Natural killer cell (primary cell): ENCODE data around the gene RAB40C. TPM values are rescaled to one million over a fixed set of nuclear protein-coding genes. Genes with fewer than 3 reads are reported as not detected.

Source experiments
- ATAC-seq, 3 donors: fragments of 150-1000 bp in 2 of 3; fragments of 200-7000 bp in 1 of 3; cut with Tn5 transposase; 1 replicate in 1 of 3; 2 replicates in 2 of 3; pipeline ENCODE4 v1.10.0; 2021; ENCODE audit warnings: mild to moderate bottlenecking in 2 of 3, moderate library complexity in 2 of 3
- DNase-seq, 2 donors: peaks; one replicate each; pipeline versions ENCODE4 v3.0.0 to v3.0.0-alpha.2; 2013 to 2021; ENCODE audit warnings: mixed read lengths in 1 of 2
- H3K27ac ChIP-seq: one replicate; pipeline ENCODE4 v1.5.1; 2013; ENCODE audit warnings: mild to moderate bottlenecking, low read length
- H3K27me3 ChIP-seq: one replicate; pipeline ENCODE4 v1.6.1; 2013; ENCODE audit warnings: low read length; ENCODE audit not compliant: control insufficient read depth, insufficient read depth
- H3K36me3 ChIP-seq: one replicate; pipeline ENCODE4 v1.6.1; 2013; ENCODE audit warnings: low read length; ENCODE audit not compliant: control insufficient read depth, insufficient read depth
- H3K4me1 ChIP-seq: one replicate; pipeline ENCODE4 v1.6.1; 2013; ENCODE audit warnings: low read length; ENCODE audit not compliant: control insufficient read depth, insufficient read depth
- H3K4me3 ChIP-seq: one replicate; pipeline ENCODE4 v1.5.1; 2013; ENCODE audit warnings: low read length
- H3K9me3 ChIP-seq: one replicate; pipeline ENCODE4 v1.6.1; 2013; ENCODE audit warnings: low read length; ENCODE audit not compliant: control insufficient read depth, insufficient read depth
- H3K27ac Mint-ChIP-seq, 2 donors: one replicate each; pipeline ENCODE4 v1.8.0; 2022; ENCODE audit warnings: mild to moderate bottlenecking in 2 of 2, mixed read lengths in 2 of 2, moderate library complexity in 1 of 2
- H3K27me3 Mint-ChIP-seq, 2 donors: one replicate each; pipeline ENCODE4 v1.8.0; 2022; ENCODE audit warnings: low read depth in 2 of 2, mixed read lengths in 2 of 2
- H3K36me3 Mint-ChIP-seq: one replicate; pipeline ENCODE4 v1.8.0; 2022; ENCODE audit warnings: mixed read lengths
- H3K4me1 Mint-ChIP-seq, 2 donors: one replicate each; pipeline ENCODE4 v1.8.0; 2022; ENCODE audit warnings: mixed read lengths in 2 of 2
- H3K4me3 Mint-ChIP-seq: one replicate; pipeline ENCODE4 v1.8.0; 2022; ENCODE audit warnings: mild to moderate bottlenecking, moderate library complexity, mixed read lengths
- H3K9me3 Mint-ChIP-seq, 2 donors: one replicate each; pipeline ENCODE4 v1.8.0; 2022; ENCODE audit warnings: mixed read lengths in 2 of 2
- CTCF ChIP-seq: fragments of 200-600 bp; IDR thresholded peaks from one replicate; pipeline ENCODE4 v1.8.0; 2022; ENCODE audit warnings: antibody characterized with exemption
- WGBS: methylation state at CpG from one replicate; pipeline ENCODE4 v1.1.7; 2013; ENCODE audit warnings: missing lambda C conversion rate; ENCODE audit not compliant: insufficient coverage; 5-methylcytosine and 5-hydroxymethylcytosine counted together
- intact Hi-C: fragments of 100-400 bp; cut with micrococcal nuclease; formaldehyde crosslinking; loops from one replicate; pipeline ENCODE4 v1.14.2; 2022
- total RNA-seq, 4 donors: library from RNA; stranded (reverse); fragments of 120-200 nt in 1 of 4; gene quantifications; one replicate each; pipeline versions ENCODE4 v1.2.3 to v1.2.4, GENCODE V29; 2013 to 2022

RAB40C gene
- total RNA-seq, 3 donors from 2014 or later (not counting 1 experiment from before 2014, with no cell fraction given), result 12.7 to 20.8 (median 20.0) TPM

GRCh38 chr16:598823-599739 is 9.2 kb downstream of the RAB40C start:
- WGBS, result 99% methylated on average over 38 of the region's 43 CpGs
- Mint-ChIP-seq H3K4me1 (peaks cover 14 to 30% of the 10 kb centered on the region in 2 donors), H3K36me3 (no peaks in the 10 kb centered on the region), H3K9me3 (no peaks in the 10 kb centered on the region), H3K27ac (no peak overlapping the region), H3K27me3 (no peaks in the 10 kb centered on the region), H3K4me3 (no peak overlapping the region)
- DNase-seq (no peak), ATAC-seq (no peak)
- Histone ChIP-seq H3K27ac (no peak overlapping the region), H3K36me3 (no peaks in the 10 kb centered on the region), H3K4me3 (no peak overlapping the region), H3K9me3 (no peaks in the 10 kb centered on the region), H3K4me1 (peaks cover 3% of the 10 kb centered on the region), H3K27me3 (no peaks in the 10 kb centered on the region)
- intact Hi-C loops, result no loop called here
- no peak for TF ChIP-seq CTCF

- DNase-seq (no peak), ATAC-seq (no peak)
- H3K27me3 Mint-ChIP-seq, result no peaks in the 10 kb centered on the region
- Histone ChIP-seq H3K27me3 (no peaks in the 10 kb centered on the region), H3K9me3 (peaks cover 6% of the 10 kb centered on the region), H3K4me1 (peaks cover 3% of the 10 kb centered on the region), H3K27ac (no peak overlapping the region), H3K36me3 (no peaks in the 10 kb centered on the region), H3K4me3 (no peak overlapping the region)
- H3K9me3 Mint-ChIP-seq, result no peaks in the 10 kb centered on the region
- peaks cover 14 to 24% of the 10 kb centered on the region in 2 donors for H3K4me1 Mint-ChIP-seq
- H3K4me3 Mint-ChIP-seq, result no peak overlapping the region
- 58% methylated on average over 7 of the region's 7 CpGs for WGBS
- no peak overlapping the region for H3K27ac Mint-ChIP-seq
- no peaks in the 10 kb centered on the region for H3K36me3 Mint-ChIP-seq
- TF ChIP-seq CTCF, result no peak
- intact Hi-C loops, result no loop called here
These were observed 10.9 kb downstream of the RAB40C start for GRCh38 chr16:600781-601180.

- H3K27ac Mint-ChIP-seq, result peak overlapping the region in 1 of 2 donors; percentile 29
- H3K4me3 ChIP-seq, result no peak overlapping the region
- peaks cover 14% of the 10 kb centered on the region in 2 donors for H3K4me1 Mint-ChIP-seq
- no peaks in the 10 kb centered on the region for H3K9me3 Mint-ChIP-seq
- H3K4me1 ChIP-seq, result peaks cover 3% of the 10 kb centered on the region
- H3K36me3 Mint-ChIP-seq, result no peaks in the 10 kb centered on the region
- ATAC-seq, result no peak
- no peak overlapping the region for H3K27ac ChIP-seq
- no peaks in the 10 kb centered on the region for H3K27me3 ChIP-seq
- no peak overlapping the region for H3K4me3 Mint-ChIP-seq
- WGBS, result 58% methylated on average over 4 of the region's 5 CpGs
- intact Hi-C loops, result no loop called here
- no peaks in the 10 kb centered on the region for H3K36me3 ChIP-seq
- peaks cover 6% of the 10 kb centered on the region for H3K9me3 ChIP-seq
- no peak for DNase-seq
- H3K27me3 Mint-ChIP-seq, result no peaks in the 10 kb centered on the region
- no peak for TF ChIP-seq CTCF
These were observed 14.1 kb downstream of the RAB40C start for GRCh38 chr16:603933-604332.
